Measurements from ENCODE around the gene CACNB1. TPM values are rescaled to one million over a fixed set of nuclear protein-coding genes. Genes with fewer than 3 reads are reported as not detected.

Gene CACNB1
- total and polyA plus RNA-seq, 2 of the 4 experiments (the other 2 are of a cell fraction) = 2.5 to 8.6 TPM

DNA sequence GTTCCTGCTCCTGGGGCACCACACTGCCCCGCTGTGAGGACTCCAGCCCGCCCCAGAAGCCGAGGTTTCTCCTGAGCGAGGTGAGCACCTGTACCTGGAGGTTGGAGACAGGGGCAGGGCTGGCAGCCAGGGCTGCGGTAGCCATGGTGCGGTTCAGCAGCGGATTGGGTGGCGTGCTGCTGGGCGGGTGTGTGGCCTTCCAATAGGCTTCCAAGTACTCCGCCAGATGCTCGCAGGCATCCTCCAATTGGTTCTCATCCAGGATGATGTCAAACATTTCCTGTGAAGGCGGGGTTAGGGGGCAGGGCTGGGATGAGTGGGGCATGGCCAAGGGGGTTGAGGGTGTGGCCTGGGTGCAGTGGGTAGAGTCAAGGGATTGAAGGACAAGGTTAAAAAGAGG lies 20.2 kb downstream of the CACNB1 start:
- intact Hi-C loops (cut with micrococcal nuclease) (no loop called here), dilution Hi-C loops (cut with HindIII; ENCODE audit: low sequenced_read_pairs, unreplicated experiment) (no loop called here), in situ Hi-C loops (cut with MboI; ENCODE audit: low sequenced_read_pairs) (no loop called here)
- no peak overlapping the region for H2BK20ac ChIP-seq (ENCODE audit: low read depth, low read length)
- no peak overlapping the region for H3K4me2 ChIP-seq (ENCODE audit: low read depth, low read length)
- H4K20me1 ChIP-seq (ENCODE audit: insufficient read depth, low read length) = peaks cover 10% of the 10 kb centered on the region
- H3K27ac ChIP-seq (ENCODE audit: insufficient read depth, low read length) = no peak overlapping the region
- H3K79me1 ChIP-seq (ENCODE audit: low read depth in 1 of 2, low read length in 2 of 2) = 0 out of 4 replicates have a peak, but pooled peaks cover 0 to 2% of the 10 kb centered on the region in 2 experiments
- no peak overlapping the region for H4K91ac ChIP-seq (ENCODE audit: insufficient read depth, low read depth, low read length)
- H3K18ac ChIP-seq (ENCODE audit: low read depth, low read length) = no peak overlapping the region
- no peak overlapping the region for H2BK15ac ChIP-seq (ENCODE audit: low read depth, low read length)
- no peak overlapping the region for H3K9ac ChIP-seq (ENCODE audit: low read depth, low read length)
- ChIA-PET POLR2A (ENCODE audit: unreplicated experiment) (no interaction called here), CTCF (no interaction called here)
- H2BK5ac ChIP-seq (ENCODE audit: low read depth, low read length, poor library complexity, severe bottlenecking) = no peak overlapping the region
- DNase-seq (no peak), ATAC-seq (ENCODE audit: low read depth) (no peak)
- H3K23ac ChIP-seq (ENCODE audit: low read depth, low read length) = no peak overlapping the region
- no peak overlapping the region for H3K4ac ChIP-seq (ENCODE audit: low read depth, low read length)
- H2AFZ ChIP-seq (replicated peaks; ENCODE audit: low read length, poor library complexity) = no peak overlapping the region
- H3K4me1 ChIP-seq (ENCODE audit: control insufficient read depth, insufficient read depth, low read length) = no peaks in the 10 kb centered on the region
- no peak overlapping the region for H3K4me3 ChIP-seq (ENCODE audit: insufficient read depth, low read depth, low read length)
- H3K56ac ChIP-seq (ENCODE audit: extremely low read depth, insufficient read depth, low read length) = no peak overlapping the region
- H3K9me1 ChIP-seq (ENCODE audit: insufficient read depth, low read length) = peaks cover 7% of the 10 kb centered on the region; the same call in 1 of the 2 replicates
- no peak overlapping the region for H4K5ac ChIP-seq (ENCODE audit: low read depth, low read length)
- H2AK5ac ChIP-seq (ENCODE audit: low read depth, low read length) = no peak overlapping the region
- no peak overlapping the region for H3K14ac ChIP-seq (replicated peaks; ENCODE audit: low read depth, low read length)
- H2BK120ac ChIP-seq (ENCODE audit: low read depth, low read length) = no peak overlapping the region
- WGBS, 2 experiments (ENCODE audit: extremely low coverage in 2 of 2, insufficient read length in 1 of 2) = 95% methylated on average over 4 of the region's 12 CpGs; no CpG with 5 or more reads in 1 of the 2 experiments
- no peak overlapping the region for H4K8ac ChIP-seq (ENCODE audit: low read depth in 2 of 2, low read length in 2 of 2)
- TF ChIP-seq BHLHE40 (IDR thresholded peaks at IDR 0.05; ENCODE audit: low read depth, low read length) = no peak
- TF ChIP-seq CEBPB (IDR thresholded peaks at IDR 0.05; ENCODE audit: low read depth, low read length) = no peak
- TF ChIP-seq RFX5 (IDR thresholded peaks at IDR 0.05; ENCODE audit: low read depth, low read length) = no peak
- no peak for TF ChIP-seq NFE2L2 (IDR thresholded peaks at IDR 0.05; ENCODE audit: low read depth, low read length)
- no peak for TF ChIP-seq MXI1 (IDR thresholded peaks at IDR 0.05; ENCODE audit: borderline replicate concordance, low read depth, low read length)
- TF ChIP-seq RCOR1 (IDR thresholded peaks at IDR 0.05; ENCODE audit: insufficient replicate concordance, low read length) = no peak
- TF ChIP-seq, protein P1, sequence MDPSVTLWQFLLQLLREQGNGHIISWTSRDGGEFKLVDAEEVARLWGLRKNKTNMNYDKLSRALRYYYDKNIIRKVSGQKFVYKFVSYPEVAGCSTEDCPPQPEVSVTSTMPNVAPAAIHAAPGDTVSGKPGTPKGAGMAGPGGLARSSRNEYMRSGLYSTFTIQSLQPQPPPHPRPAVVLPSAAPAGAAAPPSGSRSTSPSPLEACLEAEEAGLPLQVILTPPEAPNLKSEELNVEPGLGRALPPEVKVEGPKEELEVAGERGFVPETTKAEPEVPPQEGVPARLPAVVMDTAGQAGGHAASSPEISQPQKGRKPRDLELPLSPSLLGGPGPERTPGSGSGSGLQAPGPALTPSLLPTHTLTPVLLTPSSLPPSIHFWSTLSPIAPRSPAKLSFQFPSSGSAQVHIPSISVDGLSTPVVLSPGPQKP (IDR thresholded peaks at IDR 0.05; ENCODE audit: borderline replicate concordance, low read depth, low read length) = no peak
- TF ChIP-seq RAD21 (IDR thresholded peaks at IDR 0.05; ENCODE audit: low read length) = no peak
- TF ChIP-seq, protein P2, sequence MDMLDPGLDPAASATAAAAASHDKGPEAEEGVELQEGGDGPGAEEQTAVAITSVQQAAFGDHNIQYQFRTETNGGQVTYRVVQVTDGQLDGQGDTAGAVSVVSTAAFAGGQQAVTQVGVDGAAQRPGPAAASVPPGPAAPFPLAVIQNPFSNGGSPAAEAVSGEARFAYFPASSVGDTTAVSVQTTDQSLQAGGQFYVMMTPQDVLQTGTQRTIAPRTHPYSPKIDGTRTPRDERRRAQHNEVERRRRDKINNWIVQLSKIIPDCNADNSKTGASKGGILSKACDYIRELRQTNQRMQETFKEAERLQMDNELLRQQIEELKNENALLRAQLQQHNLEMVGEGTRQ (IDR thresholded peaks at IDR 0.05; ENCODE audit: low read depth, low read length) = no peak
- TF ChIP-seq FOS (IDR thresholded peaks at IDR 0.05; ENCODE audit: low read depth, low read length) = no peak
- no peak for TF ChIP-seq SMC3 (IDR thresholded peaks at IDR 0.05; ENCODE audit: low read depth, low read length)
- TF ChIP-seq MAZ (IDR thresholded peaks at IDR 0.05; ENCODE audit: borderline replicate concordance, low read depth, low read length) = no peak
- TF ChIP-seq, protein P3, sequence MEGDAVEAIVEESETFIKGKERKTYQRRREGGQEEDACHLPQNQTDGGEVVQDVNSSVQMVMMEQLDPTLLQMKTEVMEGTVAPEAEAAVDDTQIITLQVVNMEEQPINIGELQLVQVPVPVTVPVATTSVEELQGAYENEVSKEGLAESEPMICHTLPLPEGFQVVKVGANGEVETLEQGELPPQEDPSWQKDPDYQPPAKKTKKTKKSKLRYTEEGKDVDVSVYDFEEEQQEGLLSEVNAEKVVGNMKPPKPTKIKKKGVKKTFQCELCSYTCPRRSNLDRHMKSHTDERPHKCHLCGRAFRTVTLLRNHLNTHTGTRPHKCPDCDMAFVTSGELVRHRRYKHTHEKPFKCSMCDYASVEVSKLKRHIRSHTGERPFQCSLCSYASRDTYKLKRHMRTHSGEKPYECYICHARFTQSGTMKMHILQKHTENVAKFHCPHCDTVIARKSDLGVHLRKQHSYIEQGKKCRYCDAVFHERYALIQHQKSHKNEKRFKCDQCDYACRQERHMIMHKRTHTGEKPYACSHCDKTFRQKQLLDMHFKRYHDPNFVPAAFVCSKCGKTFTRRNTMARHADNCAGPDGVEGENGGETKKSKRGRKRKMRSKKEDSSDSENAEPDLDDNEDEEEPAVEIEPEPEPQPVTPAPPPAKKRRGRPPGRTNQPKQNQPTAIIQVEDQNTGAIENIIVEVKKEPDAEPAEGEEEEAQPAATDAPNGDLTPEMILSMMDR (conservative IDR thresholded peaks at IDR 0.05; ENCODE audit: low read depth, low read length) = no peak
- no peak overlapping the region for H2AK9ac ChIP-seq (replicated peaks; ENCODE audit: low read depth, low read length, poor library complexity)
- H3K36me3 ChIP-seq (ENCODE audit: control insufficient read depth, insufficient read depth, low read length) = peaks cover 24% of the 10 kb centered on the region
- no peaks in the 10 kb centered on the region for H3K27me3 ChIP-seq (ENCODE audit: control insufficient read depth, insufficient read depth, low read length)
- no TSS peak for BruUV-seq (replicated peaks)
- H3K9me3 ChIP-seq (ENCODE audit: control insufficient read depth, insufficient read depth, low read length) = no peaks in the 10 kb centered on the region

All from IMR-90 (cell line).